ENCODE measurements around the gene FANCC. TPM values are rescaled to one million over a fixed set of nuclear protein-coding genes. Genes with fewer than 3 reads are reported as not detected.
A peak's percentile ranks its signal among the peaks of the same experiment; 100 is the strongest.

Gene FANCC
- total RNA-seq, 1 experiment from 2014 or later: 19.4 TPM

- no peak for TF ChIP-seq REST (IDR thresholded peaks at IDR 0.05; ENCODE audit: low read depth)
- TF ChIP-seq POLR2AphosphoS5 (IDR thresholded peaks at IDR 0.05; ENCODE audit: low read depth, low read length): no peak
- TF ChIP-seq YY1 (IDR thresholded peaks at IDR 0.05; ENCODE audit: extremely low read depth, insufficient replicate concordance, low read depth, low read length): no peak
- no peak for TF ChIP-seq FOSL1 (IDR thresholded peaks at IDR 0.05; ENCODE audit: low read depth)
Measured at GRCh38 chr9:95171001-95171400, 146.5 kb downstream of the FANCC start (continued).

GRCh38 chr9:95167998-95168397 lies 149.5 kb downstream of the FANCC start:
- no peak overlapping the region for H3K9ac ChIP-seq (ENCODE audit: low read length)
- no TSS peak for BruUV-seq (replicated peaks)
- ATAC-seq (peak; percentile 74), DNase-seq (ENCODE audit: low read depth, low spot score) (peak; percentile 61)
- no peaks in the 10 kb centered on the region for H4K20me1 ChIP-seq (ENCODE audit: insufficient read depth)
- H3K36me3 ChIP-seq (ENCODE audit: control insufficient read depth in 1 of 2, insufficient read depth in 2 of 2, low read length in 2 of 2): no peaks in the 10 kb centered on the region
- intact Hi-C loops (cut with micrococcal nuclease): loop anchor here (2.0 kb wide), 1 partner anchor 487 kb away; no protein-coding TSS in a partner anchor
- ChIA-PET CTCF (interaction anchor here (0.6 to 2.2 kb wide), 17 partner anchors 11 to 614 kb away, joined by 3 to 28 read pairs (median 4); partner anchors contain the start of gene PCAT7), POLR2A (no interaction called here), RAD21 (ENCODE audit: low non-redundant PET in 1 of 2, low total read pairs in 2 of 2, uncharacterized antibody in 2 of 2, unreplicated experiment in 2 of 2) (interaction anchor here (0.6 to 1.2 kb wide), 7 partner anchors 36 to 613 kb away, joined by 3 to 5 read pairs (median 4); partner anchors contain the start of gene PCAT7 (in 1 of the 2))
- no peaks in the 10 kb centered on the region for H3K9me2 ChIP-seq (ENCODE audit: insufficient read depth)
- no peaks in the 10 kb centered on the region for H3K27me3 ChIP-seq (ENCODE audit: insufficient read depth, low read length)
- no peak overlapping the region for H3K4me3 ChIP-seq (replicated peaks in 1 of 2; ENCODE audit: low read depth in 1 of 2, low read length in 2 of 2)
- no peak overlapping the region for H3K4me2 ChIP-seq (ENCODE audit: low read length)
- peaks cover 0 to 8% of the 10 kb centered on the region in 2 experiments; a peak in 1 of 4 replicates for H3K9me3 ChIP-seq (ENCODE audit: control insufficient read depth in 1 of 2, insufficient read depth in 1 of 2, low read depth in 1 of 2, low read length in 2 of 2)
- H3K79me2 ChIP-seq (ENCODE audit: insufficient read depth, low read length): no peaks in the 10 kb centered on the region
- no peak overlapping the region for H2AFZ ChIP-seq (ENCODE audit: low read depth, low read length, poor library complexity, severe bottlenecking)
- no peak overlapping the region for H3K27ac ChIP-seq (ENCODE audit: low read depth, low read length)
- peak; percentile 52 to 85 (median 84) for TF ChIP-seq CTCF (IDR thresholded peaks at IDR 0.05 in 2 of 3, conservative IDR thresholded peaks at IDR 0.05 in 1 of 3; ENCODE audit: borderline replicate concordance in 1 of 3, insufficient read depth in 1 of 3, low read depth in 2 of 3, low read length in 2 of 3)
- TF ChIP-seq YY1 (IDR thresholded peaks at IDR 0.05; ENCODE audit: extremely low read depth, insufficient replicate concordance, low read depth, low read length): no peak
- TF ChIP-seq SRF (IDR thresholded peaks at IDR 0.05; ENCODE audit: low read depth): no peak
- TF ChIP-seq ZFX (IDR thresholded peaks at IDR 0.05): no peak
- peak; percentile 68 for TF ChIP-seq RAD21 (IDR thresholded peaks at IDR 0.05; ENCODE audit: low read depth)
- TF ChIP-seq EGR1 (IDR thresholded peaks at IDR 0.05; ENCODE audit: low read depth): no peak
- TF ChIP-seq TCF7L2 (IDR thresholded peaks at IDR 0.05; ENCODE audit: borderline replicate concordance, extremely low read depth, insufficient read depth, insufficient read length): no peak
- TF ChIP-seq FOSL1 (IDR thresholded peaks at IDR 0.05; ENCODE audit: low read depth): no peak
- TF ChIP-seq ZBTB33 (IDR thresholded peaks at IDR 0.05; ENCODE audit: extremely low read depth, insufficient replicate concordance, low read length): no peak
- no peak for TF ChIP-seq SP1 (IDR thresholded peaks at IDR 0.05; ENCODE audit: low read depth)
- TF ChIP-seq POLR2A (IDR thresholded peaks at IDR 0.05; ENCODE audit: borderline replicate concordance, extremely low read depth, insufficient read depth, insufficient read length): no peak
- no peak for TF ChIP-seq MAX (IDR thresholded peaks at IDR 0.05)
- TF ChIP-seq EZH2phosphoT487 (IDR thresholded peaks at IDR 0.05; ENCODE audit: borderline replicate concordance): no peak
- H3K4me1 ChIP-seq (ENCODE audit: control insufficient read depth in 1 of 2, insufficient read depth in 2 of 2, low read length in 2 of 2): no peaks in the 10 kb centered on the region
